ENCODE measurements around the gene ACSS1. TPM values are rescaled to one million over a fixed set of nuclear protein-coding genes. Genes with fewer than 3 reads are reported as not detected.
A peak's percentile ranks its signal among the peaks of the same experiment; 100 is the strongest.

Gene ACSS1
- total RNA-seq, 6 donors from 2014 or later: 39.7 to 122 (median 58.1) TPM

DNA sequence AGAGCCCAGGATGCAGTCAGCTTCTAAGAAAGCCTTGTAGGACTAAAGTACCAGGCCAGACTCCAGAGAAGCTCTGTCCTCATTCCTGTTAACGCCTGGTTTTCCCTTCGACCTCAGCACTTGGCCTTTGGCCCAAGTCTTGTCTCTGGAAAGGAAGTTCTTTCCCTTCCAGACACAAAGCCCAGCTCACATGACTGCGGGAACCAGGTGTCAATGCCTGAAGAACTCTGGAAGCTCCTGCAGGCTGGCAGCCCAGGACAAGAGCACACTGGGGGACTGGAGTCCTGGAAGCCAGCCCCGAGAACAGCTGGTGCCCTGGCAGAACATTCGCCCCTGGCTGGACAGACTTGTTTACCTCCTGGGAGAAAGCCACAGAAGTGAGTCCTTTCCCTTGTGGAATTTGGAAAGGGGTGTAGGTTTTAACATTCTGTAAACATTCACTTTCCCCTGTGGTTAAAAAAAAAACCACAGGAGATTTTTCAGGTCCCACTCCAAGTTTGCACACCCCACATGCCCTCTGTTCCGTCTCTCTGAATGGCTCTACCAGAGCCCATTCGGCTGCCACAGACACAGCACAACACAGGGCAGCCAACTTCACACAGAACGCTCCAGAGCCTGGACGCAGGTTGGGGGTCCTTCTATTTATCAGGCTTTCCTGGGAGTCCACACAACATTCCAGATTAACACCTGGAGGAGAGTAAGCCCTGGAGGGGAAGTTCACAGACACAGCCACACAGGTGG lies 18.1 kb downstream of the ACSS1 start:
- peak overlapping the region; percentile 73 to 89 (median 82) for H3K27ac ChIP-seq
- WGBS, 2 donors: 28 to 29% methylated on average over 6 to 9 of the region's 9 CpGs
- ATAC-seq (ENCODE audit: low FRiP score in 2 of 2): peak; percentile 53 to 79

DNA sequence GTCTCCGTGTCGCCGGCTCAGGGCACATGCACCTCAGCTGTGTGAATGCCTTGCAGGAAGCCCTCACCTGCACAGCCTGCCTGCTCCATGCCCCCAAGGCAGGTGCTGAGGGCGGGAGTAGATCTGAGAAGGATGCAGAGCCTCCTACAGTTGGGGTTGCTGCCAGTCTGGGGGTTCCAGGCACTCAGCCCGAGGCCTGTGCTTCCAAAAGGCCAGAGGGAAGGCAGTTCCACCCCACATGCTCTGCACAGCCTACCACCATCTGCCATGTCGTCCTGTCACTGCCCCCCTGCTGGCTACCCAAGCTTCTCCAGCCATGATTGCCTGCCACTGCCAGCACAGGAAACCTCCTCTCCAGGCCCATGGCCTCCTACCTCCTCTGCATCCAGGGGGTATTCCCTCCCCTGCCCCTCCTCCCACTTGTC lies 19.3 kb downstream of the ACSS1 start:
- WGBS, 2 donors: 80% methylated on average over 6 of the region's 6 CpGs; no CpG with 5 or more reads in 1 of the 2 donors

More for the DNA sequence above, 18.1 kb downstream of the ACSS1 start:
- Histone ChIP-seq H3K4me3 (no peak overlapping the region), H3K4me1 (peaks cover 84 to 89% (median 86%) of the 10 kb centered on the region in 4 donors), H3K27me3 (no peaks in the 10 kb centered on the region), H3K9me3 (no peaks in the 10 kb centered on the region), H3K36me3 (no peaks in the 10 kb centered on the region)
- TF ChIP-seq EP300 (IDR thresholded peaks at IDR 0.05): peak in 1 of 4 donors; percentile 63
- peak; percentile 46 to 75 for TF ChIP-seq POLR2AphosphoS5 (IDR thresholded peaks at IDR 0.05)
- TF ChIP-seq POLR2A (IDR thresholded peaks at IDR 0.05): no peak
- peak in 1 of 2 donors; percentile 91 for DNase-seq

GRCh38 chr20:25038103-25038410 lies 19.9 kb downstream of the ACSS1 start:
- no peaks in the 10 kb centered on the region for H3K36me3 ChIP-seq
- peaks cover 85 to 90% (median 88%) of the 10 kb centered on the region in 4 donors for H3K4me1 ChIP-seq
- peak overlapping the region; percentile 73 to 89 (median 82) for H3K27ac ChIP-seq
- no peaks in the 10 kb centered on the region for H3K27me3 ChIP-seq
- WGBS, 2 donors: 62 to 70% methylated on average over 3 of the region's 3 CpGs
- no peaks in the 10 kb centered on the region for H3K9me3 ChIP-seq
- DNase-seq: no peak
- no peak for TF ChIP-seq POLR2A (IDR thresholded peaks at IDR 0.05)
- no peak for ATAC-seq (ENCODE audit: low FRiP score in 2 of 2)
- no peak overlapping the region for H3K4me3 ChIP-seq

More for the DNA sequence above, 19.3 kb downstream of the ACSS1 start:
- Histone ChIP-seq H3K36me3 (no peaks in the 10 kb centered on the region), H3K4me3 (no peak overlapping the region), H3K4me1 (peaks cover 85 to 90% (median 88%) of the 10 kb centered on the region in 4 donors), H3K27me3 (no peaks in the 10 kb centered on the region), H3K27ac (peak overlapping the region; percentile 73 to 89 (median 82)), H3K9me3 (no peaks in the 10 kb centered on the region)
- DNase-seq (no peak), ATAC-seq (ENCODE audit: low FRiP score in 2 of 2) (no peak)
- TF ChIP-seq CTCF (IDR thresholded peaks at IDR 0.05) (no peak), POLR2A (IDR thresholded peaks at IDR 0.05) (no peak), POLR2AphosphoS5 (IDR thresholded peaks at IDR 0.05) (no peak), EP300 (IDR thresholded peaks at IDR 0.05) (no peak)

DNA sequence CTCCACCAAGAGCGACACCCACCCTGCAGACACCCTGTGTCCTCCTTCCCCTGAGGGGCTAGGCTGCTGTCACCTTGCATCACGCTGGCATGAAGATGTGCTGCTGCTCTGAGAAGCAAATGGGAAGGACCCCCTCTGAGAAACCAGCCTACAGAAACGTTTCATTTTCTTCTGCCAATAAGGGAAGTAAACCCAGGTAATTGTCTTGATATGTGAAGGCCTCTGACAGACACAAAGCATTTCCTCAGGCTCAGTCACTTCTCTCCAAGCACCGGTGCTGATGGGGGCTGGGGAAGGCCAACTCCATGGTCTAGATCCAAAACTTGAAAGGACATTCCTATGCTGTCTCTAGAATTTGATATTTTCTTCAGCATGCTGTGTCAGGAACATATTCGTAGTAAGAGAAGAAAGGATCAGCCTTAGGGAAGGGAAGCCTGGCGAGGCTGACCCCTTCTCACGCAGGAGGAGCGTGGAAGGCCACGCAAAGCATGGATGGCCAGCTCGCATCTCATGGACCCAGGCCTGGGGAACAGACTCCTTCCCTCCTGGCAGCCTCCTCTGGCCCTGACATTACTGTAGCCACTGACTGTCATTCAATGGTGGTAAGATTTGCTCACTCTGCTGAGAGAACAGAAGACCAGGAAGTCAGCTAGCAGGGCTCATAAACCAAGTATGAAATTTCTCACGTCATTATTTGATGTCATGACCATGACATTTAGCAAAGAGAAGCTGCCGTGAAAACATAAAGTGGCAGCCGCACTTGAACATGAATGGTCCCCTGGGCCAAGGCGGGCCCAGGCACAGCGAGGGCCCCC lies 20.4 kb downstream of the ACSS1 start:
- Histone ChIP-seq H3K4me3 (no peak overlapping the region), H3K9me3 (no peaks in the 10 kb centered on the region), H3K27me3 (no peaks in the 10 kb centered on the region), H3K36me3 (no peaks in the 10 kb centered on the region), H3K27ac (peak overlapping the region; percentile 73 to 89 (median 82)), H3K4me1 (peaks cover 85 to 90% (median 88%) of the 10 kb centered on the region in 4 donors)
- ATAC-seq (ENCODE audit: low FRiP score in 2 of 2): no peak
- no peak for DNase-seq
- 72 to 84% methylated on average over 15 of the region's 15 CpGs for WGBS, 2 donors
- no peak for TF ChIP-seq CTCF (IDR thresholded peaks at IDR 0.05)
- TF ChIP-seq POLR2AphosphoS5 (IDR thresholded peaks at IDR 0.05): no peak
- TF ChIP-seq EP300 (IDR thresholded peaks at IDR 0.05): no peak
- no peak for TF ChIP-seq POLR2A (IDR thresholded peaks at IDR 0.05)

DNA sequence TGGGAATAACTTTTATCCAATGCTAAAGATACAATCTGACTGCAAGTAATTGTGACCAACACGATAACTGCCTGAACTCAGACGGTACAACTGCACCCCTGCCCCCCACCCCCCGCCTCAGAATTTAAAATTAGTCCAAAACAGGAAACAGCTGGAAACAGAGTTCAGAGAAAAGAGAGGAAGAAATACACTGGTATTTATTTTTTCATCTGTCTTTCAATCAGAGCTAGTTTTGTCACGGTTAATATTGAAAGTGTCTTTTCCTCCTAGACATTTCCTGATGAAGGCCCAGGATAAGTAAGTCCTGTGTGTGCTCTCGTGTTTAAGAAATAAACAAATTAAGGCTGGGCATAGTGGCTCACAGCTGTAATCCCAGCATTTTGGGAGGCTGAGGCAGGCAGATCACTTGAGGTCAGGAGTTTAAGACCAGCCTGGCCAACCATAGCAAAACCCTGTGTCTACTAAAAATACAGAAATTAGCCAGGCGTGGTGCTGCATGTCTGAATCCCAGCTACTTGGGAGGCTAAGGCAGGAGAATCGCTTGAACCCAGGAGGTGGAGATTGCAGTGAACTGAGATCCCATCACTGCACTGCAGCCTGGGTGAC lies 21.5 kb downstream of the ACSS1 start:
- H3K27ac ChIP-seq: peak overlapping the region; percentile 40 to 89 (median 48)
- H3K4me1 ChIP-seq: peaks cover 82 to 84% (median 83%) of the 10 kb centered on the region in 4 donors
- ATAC-seq (ENCODE audit: low FRiP score in 2 of 2) (no peak), DNase-seq (no peak)
- H3K36me3 ChIP-seq: no peaks in the 10 kb centered on the region
- TF ChIP-seq POLR2AphosphoS5 (IDR thresholded peaks at IDR 0.05): no peak
- no peak for TF ChIP-seq CTCF (IDR thresholded peaks at IDR 0.05)
- TF ChIP-seq EP300 (IDR thresholded peaks at IDR 0.05): no peak
- no peak for TF ChIP-seq POLR2A (IDR thresholded peaks at IDR 0.05)
- no peak overlapping the region for H3K4me3 ChIP-seq
- H3K9me3 ChIP-seq: no peaks in the 10 kb centered on the region
- H3K27me3 ChIP-seq: no peaks in the 10 kb centered on the region
- WGBS, 2 donors: 22 to 39% methylated on average over 7 of the region's 7 CpGs

Data from upper lobe of left lung (tissue), 6 donors.